ENCODE results near the gene NANS. TPM values are rescaled to one million over a fixed set of nuclear protein-coding genes. Genes with fewer than 3 reads are reported as not detected.

The NANS gene
- total RNA-seq, 1 donor from 2014 or later, result 44.4 TPM

DNA sequence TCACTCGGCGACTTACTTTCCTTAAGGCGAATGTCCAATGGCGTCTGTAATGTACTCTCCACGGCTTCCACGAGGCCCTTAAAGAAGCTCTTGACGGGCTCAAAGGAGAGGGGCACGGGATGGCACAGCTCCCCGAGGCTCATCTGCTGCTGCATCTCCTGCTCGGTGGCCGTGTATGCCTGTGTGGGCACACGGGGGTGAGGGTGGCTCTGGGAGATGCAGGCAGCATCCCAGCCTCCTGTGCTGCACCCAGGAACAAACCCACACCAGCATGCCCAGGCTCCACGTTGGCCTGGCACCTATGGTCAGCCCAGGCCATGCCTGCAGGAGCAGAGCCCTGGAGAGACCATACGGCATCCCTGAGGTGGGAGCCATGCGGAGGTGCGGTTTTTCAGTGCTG is 38.3 kb downstream of the NANS start:
- TF ChIP-seq EZH2 (IDR thresholded peaks at IDR 0.05; ENCODE audit: insufficient read depth, low read length), result no peak
- TF ChIP-seq, protein P1, sequence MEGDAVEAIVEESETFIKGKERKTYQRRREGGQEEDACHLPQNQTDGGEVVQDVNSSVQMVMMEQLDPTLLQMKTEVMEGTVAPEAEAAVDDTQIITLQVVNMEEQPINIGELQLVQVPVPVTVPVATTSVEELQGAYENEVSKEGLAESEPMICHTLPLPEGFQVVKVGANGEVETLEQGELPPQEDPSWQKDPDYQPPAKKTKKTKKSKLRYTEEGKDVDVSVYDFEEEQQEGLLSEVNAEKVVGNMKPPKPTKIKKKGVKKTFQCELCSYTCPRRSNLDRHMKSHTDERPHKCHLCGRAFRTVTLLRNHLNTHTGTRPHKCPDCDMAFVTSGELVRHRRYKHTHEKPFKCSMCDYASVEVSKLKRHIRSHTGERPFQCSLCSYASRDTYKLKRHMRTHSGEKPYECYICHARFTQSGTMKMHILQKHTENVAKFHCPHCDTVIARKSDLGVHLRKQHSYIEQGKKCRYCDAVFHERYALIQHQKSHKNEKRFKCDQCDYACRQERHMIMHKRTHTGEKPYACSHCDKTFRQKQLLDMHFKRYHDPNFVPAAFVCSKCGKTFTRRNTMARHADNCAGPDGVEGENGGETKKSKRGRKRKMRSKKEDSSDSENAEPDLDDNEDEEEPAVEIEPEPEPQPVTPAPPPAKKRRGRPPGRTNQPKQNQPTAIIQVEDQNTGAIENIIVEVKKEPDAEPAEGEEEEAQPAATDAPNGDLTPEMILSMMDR (IDR thresholded peaks at IDR 0.05; ENCODE audit: insufficient read depth, low read depth, low read length), result no peak
- Mint-ChIP-seq H3K4me1 (ENCODE audit: low read depth, unreplicated experiment) (no peaks in the 10 kb centered on the region), H3K27ac (ENCODE audit: unreplicated experiment) (no peak overlapping the region), H3K4me3 (ENCODE audit: unreplicated experiment) (no peak overlapping the region), H3K36me3 (ENCODE audit: low read depth, unreplicated experiment) (peaks cover 27% of the 10 kb centered on the region), H3K27me3 (ENCODE audit: low read depth, unreplicated experiment) (peaks cover 8% of the 10 kb centered on the region), H3K9me3 (ENCODE audit: unreplicated experiment) (no peaks in the 10 kb centered on the region)
- Histone ChIP-seq H4K20me1 (ENCODE audit: insufficient read depth, low read length) (no peaks in the 10 kb centered on the region), H3K36me3 (ENCODE audit: insufficient read depth, low read length) (no peaks in the 10 kb centered on the region), H3K9me3 (ENCODE audit: insufficient read depth, low read depth, low read length) (no peaks in the 10 kb centered on the region), H3K27me3 (ENCODE audit: insufficient read depth, low read length) (no peaks in the 10 kb centered on the region), H3K4me2 (ENCODE audit: low read length) (no peak overlapping the region), H2AFZ (ENCODE audit: low read depth, low read length) (no peak overlapping the region), H3K27ac (ENCODE audit: low read depth, low read length) (no peak overlapping the region), H3K4me1 (ENCODE audit: insufficient read depth, low read length) (no peaks in the 10 kb centered on the region), H3K4me3 (ENCODE audit: insufficient read depth, low read depth, low read length) (no peak overlapping the region), H3K79me2 (ENCODE audit: insufficient read depth, low read length) (no peaks in the 10 kb centered on the region), H3K9ac (ENCODE audit: low read length) (no peak overlapping the region)
- DNase-seq (ENCODE audit: low read depth) (no peak), FAIRE-seq (no peak)

DNA sequence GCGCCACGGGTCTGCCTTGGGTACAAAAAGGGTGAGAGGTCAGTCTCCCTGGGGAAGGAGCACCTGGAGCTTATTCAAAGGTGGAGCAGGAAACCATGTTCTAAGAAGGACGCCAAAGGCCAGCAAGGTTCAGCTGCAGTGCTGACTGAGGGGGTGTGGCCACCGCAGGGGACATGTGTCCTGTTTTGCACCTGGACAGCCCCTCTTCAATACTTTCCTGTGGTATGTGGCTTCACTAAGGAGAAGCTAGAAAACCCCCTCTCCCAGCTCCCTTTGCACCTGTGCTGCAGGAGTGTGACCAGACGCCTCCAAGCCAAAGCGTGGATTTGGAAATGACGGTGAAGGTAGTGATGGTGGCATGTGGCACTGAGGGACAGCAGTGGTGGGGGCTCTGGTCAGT is 38.9 kb downstream of the NANS start:
- H3K4me1 Mint-ChIP-seq (ENCODE audit: low read depth, unreplicated experiment), result no peaks in the 10 kb centered on the region

DNA sequence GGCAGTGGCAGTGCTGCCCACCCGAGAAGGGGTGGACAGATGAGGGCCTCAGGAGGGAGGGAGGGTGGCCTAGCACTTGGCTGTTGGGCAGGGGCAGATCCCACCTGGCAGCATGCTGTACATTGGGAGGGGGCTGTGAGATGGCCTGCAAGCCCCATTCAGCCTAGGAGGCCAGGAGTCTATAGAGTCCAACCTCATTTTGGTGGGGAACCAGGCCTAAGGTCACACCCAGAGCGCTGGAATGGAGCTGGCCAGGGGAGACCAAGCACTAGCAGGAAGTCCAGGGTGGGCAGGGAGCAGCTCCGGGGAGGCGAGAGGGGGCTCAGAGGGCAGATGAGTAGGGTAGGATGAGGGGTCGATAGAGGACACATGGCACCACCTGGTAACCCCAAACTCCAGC is 39.6 kb downstream of the NANS start:
- Histone ChIP-seq H3K36me3 (ENCODE audit: insufficient read depth, low read length) (no peaks in the 10 kb centered on the region), H3K4me1 (ENCODE audit: insufficient read depth, low read length) (no peaks in the 10 kb centered on the region), H3K4me3 (ENCODE audit: insufficient read depth, low read depth, low read length) (no peak overlapping the region), H3K79me2 (ENCODE audit: insufficient read depth, low read length) (no peaks in the 10 kb centered on the region), H3K4me2 (ENCODE audit: low read length) (no peak overlapping the region), H3K27ac (ENCODE audit: low read depth, low read length) (no peak overlapping the region), H2AFZ (ENCODE audit: low read depth, low read length) (no peak overlapping the region), H3K27me3 (ENCODE audit: insufficient read depth, low read length) (no peaks in the 10 kb centered on the region), H3K9ac (ENCODE audit: low read length) (no peak overlapping the region), H3K9me3 (ENCODE audit: insufficient read depth, low read depth, low read length) (no peaks in the 10 kb centered on the region), H4K20me1 (ENCODE audit: insufficient read depth, low read length) (no peaks in the 10 kb centered on the region)
- H3K36me3 Mint-ChIP-seq (ENCODE audit: low read depth, unreplicated experiment), result peaks cover 26% of the 10 kb centered on the region
- H3K27ac Mint-ChIP-seq (ENCODE audit: unreplicated experiment), result no peak overlapping the region
- FAIRE-seq (no peak), DNase-seq (ENCODE audit: low read depth) (no peak)
- no peaks in the 10 kb centered on the region for H3K9me3 Mint-ChIP-seq (ENCODE audit: unreplicated experiment)
- H3K4me3 Mint-ChIP-seq (ENCODE audit: unreplicated experiment), result no peak overlapping the region
- H3K27me3 Mint-ChIP-seq (ENCODE audit: low read depth, unreplicated experiment), result peaks cover 8% of the 10 kb centered on the region
- no peak for TF ChIP-seq EZH2 (IDR thresholded peaks at IDR 0.05; ENCODE audit: insufficient read depth, low read length)
- TF ChIP-seq, protein P1 (IDR thresholded peaks at IDR 0.05; ENCODE audit: insufficient read depth, low read depth, low read length), result no peak
- no peaks in the 10 kb centered on the region for H3K4me1 Mint-ChIP-seq (ENCODE audit: low read depth, unreplicated experiment)

More for the DNA sequence above, 38.9 kb downstream of the NANS start:
- TF ChIP-seq, protein P1 (IDR thresholded peaks at IDR 0.05; ENCODE audit: insufficient read depth, low read depth, low read length), result no peak
- TF ChIP-seq EZH2 (IDR thresholded peaks at IDR 0.05; ENCODE audit: insufficient read depth, low read length), result no peak
- H3K4me2 ChIP-seq (ENCODE audit: low read length), result no peak overlapping the region
- Mint-ChIP-seq H3K4me3 (ENCODE audit: unreplicated experiment) (no peak overlapping the region), H3K27ac (ENCODE audit: unreplicated experiment) (no peak overlapping the region), H3K36me3 (ENCODE audit: low read depth, unreplicated experiment) (peaks cover 26% of the 10 kb centered on the region), H3K9me3 (ENCODE audit: unreplicated experiment) (no peaks in the 10 kb centered on the region), H3K27me3 (ENCODE audit: low read depth, unreplicated experiment) (peaks cover 8% of the 10 kb centered on the region)
- no peak overlapping the region for H3K9ac ChIP-seq (ENCODE audit: low read length)
- no peaks in the 10 kb centered on the region for H4K20me1 ChIP-seq (ENCODE audit: insufficient read depth, low read length)
- FAIRE-seq (no peak), DNase-seq (ENCODE audit: low read depth) (no peak)
- no peak overlapping the region for H2AFZ ChIP-seq (ENCODE audit: low read depth, low read length)
- no peaks in the 10 kb centered on the region for H3K9me3 ChIP-seq (ENCODE audit: insufficient read depth, low read depth, low read length)
- no peaks in the 10 kb centered on the region for H3K36me3 ChIP-seq (ENCODE audit: insufficient read depth, low read length)
- H3K79me2 ChIP-seq (ENCODE audit: insufficient read depth, low read length), result no peaks in the 10 kb centered on the region
- no peak overlapping the region for H3K27ac ChIP-seq (ENCODE audit: low read depth, low read length)
- H3K4me1 ChIP-seq (ENCODE audit: insufficient read depth, low read length), result no peaks in the 10 kb centered on the region
- H3K4me3 ChIP-seq (ENCODE audit: insufficient read depth, low read depth, low read length), result no peak overlapping the region
- H3K27me3 ChIP-seq (ENCODE audit: insufficient read depth, low read length), result no peaks in the 10 kb centered on the region
